ENCODE measurements around the gene CHSY3. TPM values are rescaled to one million over a fixed set of nuclear protein-coding genes. Genes with fewer than 3 reads are reported as not detected.

The CHSY3 gene
- total RNA-seq, 1 donor from 2014 or later: 31.4 TPM

Small RNA genes lying within 50 kb of the gene (small RNA-seq; reads per million reads assigned to genes)
- gene RNA5SP191 (0.08 reads per million), gene RNU6ATAC10P (not detected)

Other genes with a start within 250 kb of the CHSY3 start
- gene MINAR2, start 156.4 kb upstream of the CHSY3 start, total RNA-seq: not detected

All from frontal cortex (tissue), 1 donor.